ENCODE measurements around the gene ZBTB42.

ZBTB42 gene

GRCh38 chr14:104784218-104784568 lies 16.7 kb upstream of the ZBTB42 start:
- DNase-seq = no peak

GRCh38 chr14:104784846-104785707 lies 15.8 kb upstream of the ZBTB42 start:
- no peak for DNase-seq

- no peak for DNase-seq
These were observed 15.2 kb upstream of the ZBTB42 start for GRCh38 chr14:104785708-104786080.

- DNase-seq = no peak
These were observed 14.8 kb upstream of the ZBTB42 start for GRCh38 chr14:104786091-104786586.

GRCh38 chr14:104786726-104787675 lies 13.9 kb upstream of the ZBTB42 start:
- DNase-seq = no peak

GRCh38 chr14:104787736-104788135 lies 13.2 kb upstream of the ZBTB42 start:
- DNase-seq = no peak

- DNase-seq = no peak
These were observed 12.6 kb upstream of the ZBTB42 start for GRCh38 chr14:104788161-104788818.

GRCh38 chr14:104788873-104789663 lies 11.8 kb upstream of the ZBTB42 start:
- DNase-seq = no peak

GRCh38 chr14:104789752-104790743 lies 10.9 kb upstream of the ZBTB42 start:
- DNase-seq = no peak

GRCh38 chr14:104791425-104791824 lies 9.5 kb upstream of the ZBTB42 start:
- DNase-seq = no peak

GRCh38 chr14:104792101-104792884 lies 8.6 kb upstream of the ZBTB42 start:
- no peak for DNase-seq

GRCh38 chr14:104792945-104793702 lies 7.8 kb upstream of the ZBTB42 start:
- DNase-seq = no peak

GRCh38 chr14:104793703-104793959 lies 7.3 kb upstream of the ZBTB42 start:
- no peak for DNase-seq

- DNase-seq = no peak
These were observed 6.8 kb upstream of the ZBTB42 start for GRCh38 chr14:104794099-104794498.

GRCh38 chr14:104794631-104794992 lies 6.3 kb upstream of the ZBTB42 start:
- no peak for DNase-seq

- DNase-seq = no peak
These were observed 5.7 kb upstream of the ZBTB42 start, which contains the start of gene AKT1 for GRCh38 chr14:104794993-104795780. Gene AKT1 (minus strand): TSS chr14:104795748. CDS start chr14:104792643, 3,105 bp downstream.

GRCh38 chr14:104795781-104796686 lies 4.9 kb upstream of the ZBTB42 start:
- DNase-seq = no peak

- DNase-seq = no peak
These were observed 4.2 kb upstream of the ZBTB42 start for GRCh38 chr14:104796687-104797081.

Measured in GF-D8 (cell line).